H9 (cell line): Measurements from ENCODE around the gene CENPP. TPM values are rescaled to one million over a fixed set of nuclear protein-coding genes. Genes with fewer than 3 reads are reported as not detected.

Source experiments
- DNase-seq: peaks from one replicate; pipeline ENCODE4 v3.0.0-alpha.2; 2017
- H2AFZ ChIP-seq: one replicate; pipeline ENCODE4 v1.6.1; 2013; ENCODE audit warnings: mild to moderate bottlenecking, low read length, control low read depth, moderate library complexity
- H2AK5ac ChIP-seq: 2 replicates; pipeline ENCODE4 v1.6.1; 2013; ENCODE audit warnings: low read length, control low read depth, mixed read lengths; ENCODE audit not compliant: insufficient read length
- H2BK120ac ChIP-seq: one replicate; pipeline ENCODE4 v1.6.1; 2013; ENCODE audit warnings: low read depth, mild to moderate bottlenecking, low read length, control low read depth, inconsistent platforms; ENCODE audit not compliant: poor library complexity, severe bottlenecking
- H2BK12ac ChIP-seq: 2 replicates; pipeline ENCODE4 v1.6.1; 2013; ENCODE audit warnings: low read length, control low read depth, mixed read lengths, low read depth; ENCODE audit not compliant: insufficient read length
- H2BK15ac ChIP-seq: 2 replicates; pipeline ENCODE4 v1.6.1; 2013; ENCODE audit warnings: low read depth, low read length, control low read depth
- H2BK20ac ChIP-seq: one replicate; pipeline ENCODE4 v1.6.1; 2013; ENCODE audit warnings: low read depth, mild to moderate bottlenecking, low read length, control low read depth, inconsistent platforms; ENCODE audit not compliant: poor library complexity, severe bottlenecking
- H2BK5ac ChIP-seq: 2 replicates; pipeline ENCODE4 v1.6.1; 2013; ENCODE audit warnings: low read length, control low read depth, mixed read lengths; ENCODE audit not compliant: insufficient read length
- H3K14ac ChIP-seq: 2 replicates; pipeline ENCODE4 v1.6.1; 2013; ENCODE audit warnings: low read length, control low read depth; ENCODE audit not compliant: insufficient read depth
- H3K18ac ChIP-seq: 2 replicates; pipeline ENCODE4 v1.6.1; 2013; ENCODE audit warnings: low read depth, mild to moderate bottlenecking, mixed read lengths, low read length, control low read depth; ENCODE audit not compliant: insufficient read length
- H3K23ac ChIP-seq: 2 replicates; pipeline ENCODE4 v1.6.1; 2013; ENCODE audit warnings: low read length, control low read depth, mixed read lengths, low read depth; ENCODE audit not compliant: insufficient read length
- H3K23me2 ChIP-seq: 2 replicates; pipeline ENCODE4 v1.6.1; 2013; ENCODE audit warnings: low read depth, mild to moderate bottlenecking, mixed read lengths, low read length, control low read depth; ENCODE audit not compliant: insufficient read length, poor library complexity, severe bottlenecking
- H3K27ac ChIP-seq: 2 replicates; pipeline ENCODE4 v1.5.1; 2013; ENCODE audit warnings: low read length, control low read depth, mixed read lengths, low read depth; ENCODE audit not compliant: insufficient read length
- H3K27me3 ChIP-seq: 2 replicates; pipeline ENCODE4 v1.6.1; 2013; ENCODE audit warnings: low read length, control low read depth, inconsistent platforms; ENCODE audit not compliant: insufficient read depth
- H3K4ac ChIP-seq: 2 replicates; pipeline ENCODE4 v1.6.1; 2013; ENCODE audit warnings: low read depth, mild to moderate bottlenecking, control low read depth, inconsistent platforms, low read length, moderate library complexity
- H3K4me1 ChIP-seq: 2 replicates; pipeline ENCODE4 v1.6.1; 2013; ENCODE audit warnings: low read length, control low read depth, inconsistent platforms; ENCODE audit not compliant: insufficient read depth
- H3K4me2 ChIP-seq: 2 replicates; pipeline ENCODE4 v1.6.1; 2013; ENCODE audit warnings: low read length, control low read depth, mixed read lengths; ENCODE audit not compliant: insufficient read length, insufficient read depth
- H3K56ac ChIP-seq: 2 replicates; pipeline ENCODE4 v1.6.1; 2013; ENCODE audit warnings: low read depth, mild to moderate bottlenecking, mixed read lengths, low read length, control low read depth; ENCODE audit not compliant: insufficient read length
- H3K79me1 ChIP-seq: 2 replicates; pipeline ENCODE4 v1.6.1; 2013; ENCODE audit warnings: low read depth, mild to moderate bottlenecking, moderate library complexity, low read length, control low read depth, inconsistent platforms; ENCODE audit not compliant: insufficient read depth, poor library complexity, severe bottlenecking
- H3K79me2 ChIP-seq: 2 replicates; pipeline ENCODE4 v1.6.1; 2013; ENCODE audit warnings: low read length, control low read depth, inconsistent platforms; ENCODE audit not compliant: insufficient read depth
- H3K9ac ChIP-seq: 2 replicates; pipeline ENCODE4 v1.6.1; 2013; ENCODE audit warnings: low read length, control low read depth, mixed read lengths; ENCODE audit not compliant: insufficient read length; ENCODE audit errors: extremely low read depth
- H3K9me3 ChIP-seq: one replicate; pipeline ENCODE4 v1.6.1; 2013; ENCODE audit warnings: low read depth, low read length, inconsistent platforms; ENCODE audit not compliant: control insufficient read depth
- H3T11ph ChIP-seq: one replicate; pipeline ENCODE4 v1.6.1; 2013; ENCODE audit warnings: mild to moderate bottlenecking, low read length, control low read depth, inconsistent platforms
- H4K20me1 ChIP-seq: one replicate; pipeline ENCODE4 v1.6.1; 2013; ENCODE audit not compliant: control insufficient read depth, insufficient read length, insufficient read depth
- H4K5ac ChIP-seq: 2 replicates; pipeline ENCODE4 v1.6.1; 2013; ENCODE audit warnings: low read depth, mild to moderate bottlenecking, mixed read lengths, low read length, control low read depth; ENCODE audit not compliant: insufficient read length
- H4K8ac ChIP-seq: replicated peaks from 2 replicates; pipeline ENCODE4 v1.6.1; 2013; ENCODE audit warnings: low read length, control low read depth, mixed read lengths, low read depth; ENCODE audit not compliant: insufficient read length
- H4K91ac ChIP-seq: 2 replicates; pipeline ENCODE4 v1.6.1; 2013; ENCODE audit warnings: low read depth, mild to moderate bottlenecking, moderate library complexity, mixed read lengths, low read length, control low read depth; ENCODE audit not compliant: insufficient read length
- H3K27ac Mint-ChIP-seq, 3 experiments: 2 replicates in 2 of 3; 3 replicates in 1 of 3; pipeline ENCODE4 v1.8.0; 2020 to 2021; ENCODE audit warnings: mixed read lengths in 3 of 3, mild to moderate bottlenecking in 1 of 3, moderate library complexity in 1 of 3
- H3K27me3 Mint-ChIP-seq: 2 replicates; pipeline ENCODE4 v1.8.0; 2021; ENCODE audit warnings: low read depth, mild to moderate bottlenecking, moderate library complexity, mixed read lengths
- H3K36me3 Mint-ChIP-seq, 3 experiments: 2 replicates in 2 of 3; 3 replicates in 1 of 3; pipeline ENCODE4 v1.8.0; 2020 to 2021; ENCODE audit warnings: low read depth in 3 of 3, mixed read lengths in 3 of 3; ENCODE audit not compliant: insufficient read depth in 1 of 3
- H3K4me1 Mint-ChIP-seq, 2 experiments: 2 replicates each; pipeline ENCODE4 v1.8.0; 2020; ENCODE audit warnings: mixed read lengths in 2 of 2
- H3K4me3 Mint-ChIP-seq, 2 experiments: 2 replicates in 1 of 2; 3 replicates in 1 of 2; pipeline ENCODE4 v1.8.0; 2020 to 2021; ENCODE audit warnings: mild to moderate bottlenecking in 2 of 2, mixed read lengths in 2 of 2, moderate library complexity in 1 of 2
- H3K9me3 Mint-ChIP-seq, 2 experiments: 2 replicates in 1 of 2; 3 replicates in 1 of 2; pipeline ENCODE4 v1.8.0; 2020; ENCODE audit warnings: mild to moderate bottlenecking in 2 of 2, mixed read lengths in 2 of 2, moderate library complexity in 1 of 2
- WGBS: extraction: QIAGEN DNeasy Blood & Tissue Kit; methylation state at CpG from one replicate; pipeline ENCODE4 v1.1.7; 2013; ENCODE audit warnings: missing lambda C conversion rate, low lambda C conversion rate, mixed read lengths; ENCODE audit not compliant: insufficient read length; ENCODE audit errors: extremely low coverage; 5-methylcytosine and 5-hydroxymethylcytosine counted together
- total RNA-seq: library from RNA; stranded (reverse); gene quantifications from 2 replicates; pipeline ENCODE4 v1.2.1, GENCODE V29; 2021
- TF ChIP-seq, protein P1 (sequence below): fragments of 200-600 bp; sonication (generic); conservative IDR thresholded peaks from 3 replicates; pipeline ENCODE4 v1.8.0; 2021; ENCODE audit warnings: antibody characterized with exemption, mild to moderate bottlenecking

The CENPP gene
- total RNA-seq, 1 experiment from 2014 or later: 9.1 TPM

DNA sequence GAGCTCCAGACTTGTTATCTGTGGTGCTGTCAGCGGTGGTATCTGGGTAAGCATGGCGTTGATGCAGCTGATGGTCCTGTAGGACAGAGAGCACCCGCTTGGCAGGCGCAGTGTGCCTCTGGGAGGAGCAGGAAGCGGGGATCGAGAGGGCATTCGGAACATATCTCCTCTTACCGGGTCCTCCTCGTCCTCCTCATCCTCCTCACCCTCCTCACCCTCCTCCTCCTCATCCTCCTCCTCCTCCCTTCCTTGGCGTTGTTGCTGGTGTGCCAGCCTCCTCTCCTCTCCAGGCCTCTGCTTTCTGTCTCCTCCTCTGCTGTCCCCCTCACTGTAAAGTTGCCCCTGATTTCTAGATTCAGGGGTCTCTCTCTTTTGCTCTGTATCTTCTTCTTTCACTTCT, 188.9 kb downstream of the CENPP start:
- no peak overlapping the region for H3K27ac ChIP-seq
- H2BK12ac ChIP-seq: no peak overlapping the region
- H3K27me3 Mint-ChIP-seq: no peaks in the 10 kb centered on the region
- H4K5ac ChIP-seq: no peak overlapping the region
- H3K4me3 Mint-ChIP-seq: no peak overlapping the region
- no peaks in the 10 kb centered on the region for H3K79me1 ChIP-seq
- no peak overlapping the region for H3K14ac ChIP-seq
- TF ChIP-seq, protein P1, sequence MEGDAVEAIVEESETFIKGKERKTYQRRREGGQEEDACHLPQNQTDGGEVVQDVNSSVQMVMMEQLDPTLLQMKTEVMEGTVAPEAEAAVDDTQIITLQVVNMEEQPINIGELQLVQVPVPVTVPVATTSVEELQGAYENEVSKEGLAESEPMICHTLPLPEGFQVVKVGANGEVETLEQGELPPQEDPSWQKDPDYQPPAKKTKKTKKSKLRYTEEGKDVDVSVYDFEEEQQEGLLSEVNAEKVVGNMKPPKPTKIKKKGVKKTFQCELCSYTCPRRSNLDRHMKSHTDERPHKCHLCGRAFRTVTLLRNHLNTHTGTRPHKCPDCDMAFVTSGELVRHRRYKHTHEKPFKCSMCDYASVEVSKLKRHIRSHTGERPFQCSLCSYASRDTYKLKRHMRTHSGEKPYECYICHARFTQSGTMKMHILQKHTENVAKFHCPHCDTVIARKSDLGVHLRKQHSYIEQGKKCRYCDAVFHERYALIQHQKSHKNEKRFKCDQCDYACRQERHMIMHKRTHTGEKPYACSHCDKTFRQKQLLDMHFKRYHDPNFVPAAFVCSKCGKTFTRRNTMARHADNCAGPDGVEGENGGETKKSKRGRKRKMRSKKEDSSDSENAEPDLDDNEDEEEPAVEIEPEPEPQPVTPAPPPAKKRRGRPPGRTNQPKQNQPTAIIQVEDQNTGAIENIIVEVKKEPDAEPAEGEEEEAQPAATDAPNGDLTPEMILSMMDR: no peak
- H3K27ac Mint-ChIP-seq: peak overlapping the region in 1 of 3 experiments; percentile 68; a peak in 1 of 7 replicates
- H3K23me2 ChIP-seq: no peaks in the 10 kb centered on the region
- H3K36me3 Mint-ChIP-seq: no peaks in the 10 kb centered on the region
- H3K4me1 ChIP-seq: peaks cover 4% of the 10 kb centered on the region; the same call in 1 of the 2 replicates
- H3K23ac ChIP-seq: no peak overlapping the region
- no peak overlapping the region for H2BK20ac ChIP-seq
- no peak overlapping the region for H3K56ac ChIP-seq
- H2BK15ac ChIP-seq: no peak overlapping the region
- H2AFZ ChIP-seq: no peak overlapping the region
- H3K9ac ChIP-seq: no peak overlapping the region
- no peak overlapping the region for H2AK5ac ChIP-seq
- H4K20me1 ChIP-seq: no peaks in the 10 kb centered on the region
- H3K79me2 ChIP-seq: no peaks in the 10 kb centered on the region
- H3T11ph ChIP-seq: no peak overlapping the region
- peaks cover 15 to 19% of the 10 kb centered on the region in 2 experiments for H3K4me1 Mint-ChIP-seq
- no peaks in the 10 kb centered on the region for H3K9me3 Mint-ChIP-seq
- no peak for DNase-seq
- H2BK120ac ChIP-seq: no peak overlapping the region
- H3K18ac ChIP-seq: no peak overlapping the region
- H4K8ac ChIP-seq: no peak overlapping the region
- no peak overlapping the region for H2BK5ac ChIP-seq
- H4K91ac ChIP-seq: no peak overlapping the region
- H3K4ac ChIP-seq: no peak overlapping the region
- no peaks in the 10 kb centered on the region for H3K9me3 ChIP-seq
- WGBS: no CpG with 5 or more reads among the region's 10 CpGs
- no peaks in the 10 kb centered on the region for H3K27me3 ChIP-seq
- no peak overlapping the region for H3K4me2 ChIP-seq
